HEK293T (cell line): ENCODE results near the gene ANKZF1.

Experiments
- CTCF ChIA-PET: fragments of 350-600 bp; formaldehyde crosslinking; extraction: SDS; loops from one replicate; lab custom pipeline; 2021; ENCODE audit warnings: antibody characterized with exemption, inconsistent platforms; lab: Yijun Ruan, JAX
- POLR2A ChIA-PET: fragments of 350-600 bp; formaldehyde crosslinking; extraction: SDS; loops from one replicate; lab custom pipeline; 2020; ENCODE audit warnings: antibody characterized with exemption, inconsistent platforms; lab: Yijun Ruan, JAX
- DNase-seq: peaks from one replicate; pipeline ENCODE4 v3.0.0; 2012; ENCODE audit warnings: mixed read lengths; ENCODE audit errors: extremely low spot score
- ARNT ChIP-seq: fragments of 450-650 bp; IDR thresholded peaks from 2 replicates; pipeline ENCODE4 v1.6.1; 2017; ENCODE audit warnings: mild to moderate bottlenecking
- BHLHE40 ChIP-seq: fragments of 450-650 bp; IDR thresholded peaks from 2 replicates; pipeline ENCODE4 v1.6.1; 2016; ENCODE audit warnings: mild to moderate bottlenecking, moderate library complexity, borderline replicate concordance
- CTBP1 ChIP-seq: fragments of 450-650 bp; IDR thresholded peaks from 2 replicates; pipeline ENCODE4 v1.6.1; 2016; ENCODE audit warnings: borderline replicate concordance
- ELF4 ChIP-seq: fragments of 450-650 bp; IDR thresholded peaks from 2 replicates; pipeline ENCODE4 v1.6.1; 2017; ENCODE audit warnings: antibody characterized with exemption
- FOXA1 ChIP-seq: fragments of 450-650 bp; IDR thresholded peaks from 2 replicates; pipeline ENCODE4 v1.6.1; 2016; ENCODE audit warnings: mild to moderate bottlenecking
- FOXK2 ChIP-seq: fragments of 450-650 bp; IDR thresholded peaks from 2 replicates; pipeline ENCODE4 v1.6.1; 2016; ENCODE audit warnings: mild to moderate bottlenecking
- FOXM1 ChIP-seq: fragments of 450-650 bp; IDR thresholded peaks from 2 replicates; pipeline ENCODE4 v1.6.1; 2017; ENCODE audit warnings: mild to moderate bottlenecking, borderline replicate concordance
- HDGF ChIP-seq: fragments of 450-650 bp; IDR thresholded peaks from 2 replicates; pipeline ENCODE4 v1.6.1; 2017; ENCODE audit warnings: antibody characterized with exemption, borderline replicate concordance
- L3MBTL2 ChIP-seq: fragments of 450-650 bp; conservative IDR thresholded peaks from 2 replicates; pipeline ENCODE4 v1.6.1; 2016; ENCODE audit warnings: mild to moderate bottlenecking
- LEF1 ChIP-seq: fragments of 450-650 bp; IDR thresholded peaks from 2 replicates; pipeline ENCODE4 v1.6.1; 2017; ENCODE audit warnings: mild to moderate bottlenecking, borderline replicate concordance
- NFRKB ChIP-seq: fragments of 450-650 bp; IDR thresholded peaks from 2 replicates; pipeline ENCODE4 v1.6.1; 2016; ENCODE audit warnings: mild to moderate bottlenecking, moderate library complexity
- SP1 ChIP-seq: fragments of 450-650 bp; IDR thresholded peaks from 2 replicates; pipeline ENCODE4 v1.6.1; 2017
- SUZ12 ChIP-seq: fragments of 450-650 bp; IDR thresholded peaks from 2 replicates; pipeline ENCODE4 v1.6.1; 2016; ENCODE audit warnings: mild to moderate bottlenecking
- TARDBP ChIP-seq: fragments of 450-650 bp; IDR thresholded peaks from 2 replicates; pipeline ENCODE4 v1.6.1; 2016
- ZNF384 ChIP-seq: fragments of 450-650 bp; IDR thresholded peaks from 2 replicates; pipeline ENCODE4 v1.6.1; 2016
- TF ChIP-seq, protein P1 (sequence below): fragments of 450-650 bp; IDR thresholded peaks from 2 replicates; pipeline ENCODE4 v1.6.1; 2016

The ANKZF1 gene

GRCh38 chr2:219272356-219272755, 42.8 kb downstream of the ANKZF1 start:
- ChIA-PET CTCF (no interaction called here), POLR2A (interaction anchor here (1.0 kb wide), 1 partner anchor 27 kb away, joined by 3 read pairs; the partner anchor contains the start of genes GLB1L and STK16)

GRCh38 chr2:219272995-219273394, 43.4 kb downstream of the ANKZF1 start:
- TF ChIP-seq FOXM1 (no peak), SUZ12 (no peak), NFRKB (no peak), L3MBTL2 (no peak), ZNF384 (no peak), SP1 (no peak), FOXA1 (no peak), BHLHE40 (no peak), HDGF (no peak)
- TF ChIP-seq, protein P1, sequence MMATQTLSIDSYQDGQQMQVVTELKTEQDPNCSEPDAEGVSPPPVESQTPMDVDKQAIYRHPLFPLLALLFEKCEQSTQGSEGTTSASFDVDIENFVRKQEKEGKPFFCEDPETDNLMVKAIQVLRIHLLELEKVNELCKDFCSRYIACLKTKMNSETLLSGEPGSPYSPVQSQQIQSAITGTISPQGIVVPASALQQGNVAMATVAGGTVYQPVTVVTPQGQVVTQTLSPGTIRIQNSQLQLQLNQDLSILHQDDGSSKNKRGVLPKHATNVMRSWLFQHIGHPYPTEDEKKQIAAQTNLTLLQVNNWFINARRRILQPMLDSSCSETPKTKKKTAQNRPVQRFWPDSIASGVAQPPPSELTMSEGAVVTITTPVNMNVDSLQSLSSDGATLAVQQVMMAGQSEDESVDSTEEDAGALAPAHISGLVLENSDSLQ, result no peak
- CTCF ChIA-PET, result no interaction called here
- no peak for DNase-seq
- POLR2A ChIA-PET, result interaction anchor here (1.0 kb wide), 1 partner anchor 28 kb away, joined by 3 read pairs; the partner anchor contains the start of genes GLB1L and STK16

More at GRCh38 chr2:219272356-219272755, 42.8 kb downstream of the ANKZF1 start:
- TF ChIP-seq ZNF384 (no peak), SP1 (no peak), L3MBTL2 (no peak), HDGF (no peak), LEF1 (no peak), ELF4 (no peak), FOXA1 (no peak), ARNT (no peak), CTBP1 (no peak), FOXK2 (no peak), TARDBP (no peak), SUZ12 (no peak), NFRKB (no peak), FOXM1 (no peak), BHLHE40 (no peak)
- TF ChIP-seq, protein P1, result no peak
- DNase-seq, result no peak

- TF ChIP-seq NFRKB (no peak), FOXM1 (no peak), HDGF (no peak), L3MBTL2 (no peak), ARNT (no peak), TARDBP (no peak), BHLHE40 (no peak), FOXA1 (no peak), LEF1 (no peak), FOXK2 (no peak), SUZ12 (no peak), SP1 (no peak), CTBP1 (no peak), ZNF384 (no peak), ELF4 (no peak)
- TF ChIP-seq, protein P1, result no peak
- DNase-seq, result no peak
- POLR2A ChIA-PET, result interaction anchor here (0.6 to 1.5 kb wide), 8 partner anchors 19 to 1730 kb away, joined by 3 to 13 read pairs (median 3); partner anchors contain the start of genes GLB1L and STK16
- CTCF ChIA-PET, result interaction anchor here (0.6 to 1.4 kb wide), 4 partner anchors 19 to 236 kb away, joined by 3 to 5 read pairs (median 4); no protein-coding TSS in a partner anchor
Observed at GRCh38 chr2:219273937-219274336, 44.3 kb downstream of the ANKZF1 start.

DNA sequence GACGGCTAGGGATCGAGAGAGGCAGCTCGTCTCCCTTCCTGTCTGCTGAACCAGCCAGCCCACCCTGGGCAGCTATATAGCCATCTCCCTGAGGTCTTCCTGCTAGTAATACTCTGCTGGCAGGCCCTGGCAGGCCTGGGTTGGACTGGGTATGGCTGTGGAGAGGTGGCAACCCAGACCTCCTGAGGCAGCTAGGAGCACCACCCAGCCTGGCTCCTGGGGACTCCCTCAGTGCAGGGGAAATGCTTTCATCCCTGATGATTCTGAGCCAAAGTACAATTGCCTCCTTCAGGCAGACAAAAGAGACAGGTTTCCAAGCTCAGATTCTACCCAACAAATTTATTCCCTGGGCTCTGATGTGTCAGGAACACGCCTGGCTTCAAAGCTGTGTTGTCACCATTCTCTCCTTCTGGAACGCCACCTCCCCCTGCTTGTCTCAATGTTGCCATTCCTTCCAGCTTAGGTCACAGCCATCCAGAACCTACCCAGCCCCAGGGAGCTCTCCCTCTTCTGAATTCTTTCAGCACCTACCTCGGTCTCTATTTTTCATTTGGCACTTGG, 44.8 kb downstream of the ANKZF1 start:
- no peak for DNase-seq
- POLR2A ChIA-PET, result interaction anchor here (0.6 to 1.5 kb wide), 9 partner anchors 19 to 1730 kb away, joined by 3 to 13 read pairs (median 3); partner anchors contain the start of genes ANKZF1, ATG9A, GLB1L and STK16
- TF ChIP-seq SUZ12, result no peak
- no peak for TF ChIP-seq SP1
- TF ChIP-seq BHLHE40, result no peak
- TF ChIP-seq ZNF384, result no peak
- no peak for TF ChIP-seq FOXM1
- no peak for TF ChIP-seq TARDBP
- no peak for TF ChIP-seq CTBP1
- TF ChIP-seq ELF4, result no peak
- no peak for TF ChIP-seq HDGF
- TF ChIP-seq, protein P1, result no peak
- no peak for TF ChIP-seq FOXK2
- TF ChIP-seq L3MBTL2, result no peak
- TF ChIP-seq LEF1, result no peak
- no peak for TF ChIP-seq FOXA1
- TF ChIP-seq NFRKB, result no peak
- TF ChIP-seq ARNT, result no peak
- CTCF ChIA-PET, result interaction anchor here (0.6 to 1.4 kb wide), 4 partner anchors 16 to 235 kb away, joined by 3 to 5 read pairs (median 4); no protein-coding TSS in a partner anchor
